HepG2 (cell line): ENCODE data around the gene KCNJ8. TPM values are rescaled to one million over a fixed set of nuclear protein-coding genes. Genes with fewer than 3 reads are reported as not detected.

Source experiments
- ATAC-seq: fragments of 200-7000 bp; cut with Tn5 transposase; 3 replicates; pipeline ENCODE4 v1.9.1; 2020; ENCODE audit warnings: mild to moderate bottlenecking, moderate library complexity
- BruUV-seq: library from RNA; stranded (reverse); fragments of 400-500 nt; replicated peaks from 2 replicates; lab custom pipeline; 2021; lab: Mats Ljungman, UMichigan
- CTCF ChIA-PET: fragments of 300-600 bp; formaldehyde crosslinking; extraction: SDS; loops from one replicate; lab custom pipeline; 2021; ENCODE audit warnings: low total read pairs, inconsistent platforms, low intra/inter-chr PET ratio; lab: Yijun Ruan, JAX
- POLR2A ChIA-PET: fragments of 350-600 bp; sonication (Branson Sonifier 250); formaldehyde crosslinking; loops from one replicate; lab custom pipeline; 2020; ENCODE audit warnings: antibody characterized with exemption, inconsistent platforms; lab: Yijun Ruan, JAX
- DNase-seq: peaks from one replicate; pipeline ENCODE4 v3.0.0-alpha.2; 2015; ENCODE audit warnings: low spot score
- FAIRE-seq: peaks from 3 replicates; lab custom pipeline; 2011; peaks lifted over from hg19 to GRCh38; lab: Jason Lieb, UNC
- H2AFZ ChIP-seq: one replicate; pipeline ENCODE4 v1.6.1; 2011; ENCODE audit warnings: low read length, inconsistent platforms
- H3K27ac ChIP-seq: fragments of 300-600 bp; 3 replicates; pipeline ENCODE4 v1.8.0; 2011; ENCODE audit warnings: mixed run types, mild to moderate bottlenecking, mixed read lengths, low read length, inconsistent platforms; ENCODE audit not compliant: insufficient read depth; ENCODE audit errors: extremely low read length
- H3K27me3 ChIP-seq, 2 experiments: fragments of 200-600 bp in 1 of 2; 2 replicates in 1 of 2; 3 replicates in 1 of 2; pipeline versions ENCODE4 v1.6.0 to v1.8.0; 2011; ENCODE audit warnings: low read length in 2 of 2, mild to moderate bottlenecking in 2 of 2, moderate library complexity in 2 of 2, inconsistent platforms in 1 of 2; ENCODE audit not compliant: insufficient read depth in 2 of 2, control insufficient read depth in 1 of 2
- H3K36me3 ChIP-seq, 2 experiments: fragments of 200-600 bp in 1 of 2; replicated peaks in 1 of 2; 2 replicates in 1 of 2; 3 replicates in 1 of 2; pipeline versions ENCODE4 v1.5.1 to v1.8.0; 2011; ENCODE audit warnings: low read length in 2 of 2, inconsistent platforms in 1 of 2; ENCODE audit not compliant: insufficient read depth in 2 of 2, control insufficient read depth in 1 of 2
- H3K4me1 ChIP-seq: 2 replicates; pipeline ENCODE4 v1.5.1; 2012; ENCODE audit warnings: low read length, inconsistent platforms; ENCODE audit not compliant: insufficient read depth
- H3K4me2 ChIP-seq: 2 replicates; pipeline ENCODE4 v1.6.0; 2011; ENCODE audit warnings: low read depth, low read length, inconsistent platforms
- H3K4me3 ChIP-seq, 3 experiments: fragments of 200-600 bp in 1 of 3; sonication (generic), shearing (Covaris generic) in 1 of 3; replicated peaks in 1 of 3; 2 replicates each; pipeline ENCODE4 v1.5.1; 2011 to 2016; ENCODE audit warnings: low read length in 3 of 3, inconsistent platforms in 2 of 3, low read depth in 2 of 3, mild to moderate bottlenecking in 2 of 3, control low read depth in 1 of 3, mixed read lengths in 1 of 3; ENCODE audit not compliant: insufficient read depth in 1 of 3
- H3K79me2 ChIP-seq: one replicate; pipeline ENCODE4 v1.6.1; 2011; ENCODE audit warnings: low read length, inconsistent platforms; ENCODE audit not compliant: insufficient read depth
- H3K9ac ChIP-seq: 2 replicates; pipeline ENCODE4 v1.6.0; 2011; ENCODE audit warnings: mild to moderate bottlenecking, low read depth, low read length, inconsistent platforms; ENCODE audit not compliant: insufficient read depth
- H3K9me3 ChIP-seq: 2 replicates; pipeline ENCODE4 v1.5.1; 2012; ENCODE audit warnings: mild to moderate bottlenecking, low read length
- H4K20me1 ChIP-seq: 2 replicates; pipeline ENCODE4 v1.6.0; 2011; ENCODE audit warnings: inconsistent platforms, mild to moderate bottlenecking, low read length, moderate library complexity; ENCODE audit not compliant: insufficient read depth
- SIN3B ChIP-seq: fragments of 150-350 bp; IDR thresholded peaks from 2 replicates; pipeline ENCODE4 v1.6.1; 2014; ENCODE audit warnings: low read length
- SNAI1 ChIP-seq: sonication (generic); formaldehyde crosslinking; IDR thresholded peaks from 2 replicates; pipeline ENCODE4 v1.5.0; 2020; ENCODE audit warnings: mild to moderate bottlenecking, missing genetic modification reagents, borderline replicate concordance
- SRSF9 ChIP-seq: fragments of 200-400 bp; formaldehyde crosslinking; IDR thresholded peaks from 2 replicates; pipeline ENCODE4 v1.6.1; 2018; ENCODE audit warnings: borderline replicate concordance, mild to moderate bottlenecking, low read depth, low read length; ENCODE audit not compliant: insufficient read depth, poor library complexity, severe bottlenecking
- U2AF1 ChIP-seq: fragments of 200-400 bp; formaldehyde crosslinking; optimal IDR thresholded peaks from 2 replicates; pipeline ENCODE3; 2017; ENCODE audit warnings: mild to moderate bottlenecking, low read depth, low read length
- ZNF20 ChIP-seq: sonication (generic); formaldehyde crosslinking; IDR thresholded peaks from 2 replicates; pipeline ENCODE4 v1.4.0; 2020; ENCODE audit warnings: mild to moderate bottlenecking, moderate library complexity, missing genetic modification reagents
- ZNF441 ChIP-seq: sonication (generic); formaldehyde crosslinking; IDR thresholded peaks from 2 replicates; pipeline ENCODE4 v1.7.0; 2021; ENCODE audit warnings: missing genetic modification reagents, borderline replicate concordance
- ZNF646 ChIP-seq: sonication (generic); formaldehyde crosslinking; IDR thresholded peaks from 2 replicates; pipeline ENCODE4 v1.9.0; 2021; ENCODE audit warnings: mild to moderate bottlenecking, missing genetic modification reagents
- ZNF780A ChIP-seq: sonication (generic); formaldehyde crosslinking; IDR thresholded peaks from 2 replicates; pipeline ENCODE4 v1.8.0; 2022; ENCODE audit warnings: mild to moderate bottlenecking, missing genetic modification reagents, moderate library complexity
- ZNF83 ChIP-seq: sonication (generic); formaldehyde crosslinking; IDR thresholded peaks from 2 replicates; pipeline ENCODE4 v1.4.0; 2020; ENCODE audit warnings: missing genetic modification reagents, mild to moderate bottlenecking, borderline replicate concordance
- WGBS: methylation state at CpG from one replicate; pipeline ENCODE4 v1.1.6; 2017; ENCODE audit warnings: low lambda C conversion rate; 5-methylcytosine and 5-hydroxymethylcytosine counted together
- in situ Hi-C: cut with HindIII; loops from 2 replicates; pipeline ENCODE4 v1.10.0; 2017; ENCODE audit warnings: low pct_unique_long_range_greater_than_20kb; ENCODE audit not compliant: extremely low pct_ligation_motif_present
- intact Hi-C: fragments of 100-400 bp; cut with micrococcal nuclease; formaldehyde crosslinking; loops from one replicate; pipeline ENCODE4 v1.10.0; 2022; ENCODE audit not compliant: unreplicated experiment
- polyA plus RNA-seq, 8 experiments: library from polyadenylated mRNA; depleted of rRNA in 3 of 8; stranded (reverse) in 7 of 8; unstranded in 1 of 8; fragments of >200 nt; fragmentation: Illumina TruSeq in 4 of 8; extraction: Trizol in 4 of 8; gene quantifications; 2 replicates each; pipeline versions ENCODE4 v1.2.1 to v1.2.3, GENCODE V29; 2011 to 2016; ENCODE audit warnings: low read depth in 4 of 8, missing spikeins in 1 of 8, mixed read lengths in 1 of 8; ENCODE audit not compliant: insufficient read depth in 1 of 8
- total RNA-seq, 5 experiments: library from RNA; depleted of rRNA; stranded (reverse); fragments of >200 nt; fragmentation: Illumina TruSeq; extraction: Trizol; gene quantifications; 2 replicates each; pipeline ENCODE4 v1.2.3, GENCODE V29; 2016; ENCODE audit warnings: low read depth in 1 of 5
- TF ChIP-seq, protein P1 (sequence below): sonication (generic); formaldehyde crosslinking; IDR thresholded peaks from 2 replicates; pipeline ENCODE4 v1.5.1; 2020; ENCODE audit warnings: missing genetic modification reagents, mild to moderate bottlenecking, borderline replicate concordance

Gene KCNJ8
- total and polyA plus RNA-seq, 2 of the 13 experiments (the other 11 are each of a cell fraction or from before 2014, with no cell fraction given): not detected

- BruUV-seq: no TSS peak
- POLR2A ChIA-PET: no interaction called here
- DNase-seq: no peak
These were observed 16.8 kb downstream of the KCNJ8 start for GRCh38 chr12:21757735-21758134.

More at GRCh38 chr12:21757735-21758134, 16.8 kb downstream of the KCNJ8 start:
- no peak for TF ChIP-seq SIN3B
- no peak for TF ChIP-seq ZNF780A
- no peak for TF ChIP-seq ZNF20 (CRISPR knock-in tag)
- no peak for TF ChIP-seq ZNF83 (CRISPR knock-in tag)
- no peak for TF ChIP-seq ZNF646 (CRISPR knock-in tag)
- no peak for TF ChIP-seq U2AF1
- no peak for TF ChIP-seq SNAI1 (CRISPR knock-in tag)
- TF ChIP-seq SRSF9: no peak
- TF ChIP-seq, protein P1, sequence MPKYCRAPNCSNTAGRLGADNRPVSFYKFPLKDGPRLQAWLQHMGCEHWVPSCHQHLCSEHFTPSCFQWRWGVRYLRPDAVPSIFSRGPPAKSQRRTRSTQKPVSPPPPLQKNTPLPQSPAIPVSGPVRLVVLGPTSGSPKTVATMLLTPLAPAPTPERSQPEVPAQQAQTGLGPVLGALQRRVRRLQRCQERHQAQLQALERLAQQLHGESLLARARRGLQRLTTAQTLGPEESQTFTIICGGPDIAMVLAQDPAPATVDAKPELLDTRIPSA (CRISPR knock-in tag): no peak
- TF ChIP-seq ZNF441 (CRISPR knock-in tag): no peak
- no peak overlapping the region for H2AFZ ChIP-seq
- ATAC-seq (peak; percentile 37; the same call in 2 of the 3 replicates), FAIRE-seq (no peak)
- H3K4me3 ChIP-seq: no peak overlapping the region
- CTCF ChIA-PET: no interaction called here
- peaks cover 4% of the 10 kb centered on the region; the same call in 1 of the 2 replicates for H3K9me3 ChIP-seq
- WGBS: 0% methylated on average over 2 of the region's 2 CpGs
- H3K79me2 ChIP-seq: no peaks in the 10 kb centered on the region
- no peak overlapping the region for H3K4me2 ChIP-seq
- H4K20me1 ChIP-seq: no peaks in the 10 kb centered on the region
- no peaks in the 10 kb centered on the region for H3K4me1 ChIP-seq
- intact Hi-C loops (no loop called here), in situ Hi-C loops (no loop called here)
- no peak overlapping the region for H3K27ac ChIP-seq
- no peak overlapping the region for H3K9ac ChIP-seq
- H3K27me3 ChIP-seq: no peaks in the 10 kb centered on the region
- no peaks in the 10 kb centered on the region for H3K36me3 ChIP-seq
